T-helper 1 cell treated with Interleukin-12 subunit alpha and Interleukin-12 subunit beta and Interleukin-4 antibody, amounts not matched to agents 30 μg/mL and 1 μg/mL, for 36 hours (primary cell): ENCODE data around the gene UBTF.

ENCODE experiments used
- H3K27ac Mint-ChIP-seq: one replicate; pipeline ENCODE4 v1.8.0; 2021; ENCODE audit warnings: mild to moderate bottlenecking, mixed read lengths
- H3K27me3 Mint-ChIP-seq: one replicate; pipeline ENCODE4 v1.8.0; 2021; ENCODE audit warnings: low read depth, mixed read lengths
- H3K36me3 Mint-ChIP-seq: one replicate; pipeline ENCODE4 v1.8.0; 2021; ENCODE audit warnings: low read depth, mixed read lengths
- H3K4me1 Mint-ChIP-seq: one replicate; pipeline ENCODE4 v1.8.0; 2021; ENCODE audit warnings: low read depth, mixed read lengths
- H3K4me3 Mint-ChIP-seq: one replicate; pipeline ENCODE4 v1.8.0; 2021; ENCODE audit warnings: mild to moderate bottlenecking, moderate library complexity, mixed read lengths
- H3K9me3 Mint-ChIP-seq: one replicate; pipeline ENCODE4 v1.8.0; 2021; ENCODE audit warnings: mixed read lengths

Gene UBTF

GRCh38 chr17:44223541-44224071 lies 4.1 kb upstream of the UBTF start:
- Mint-ChIP-seq H3K4me3 (no peak overlapping the region), H3K9me3 (no peaks in the 10 kb centered on the region), H3K27me3 (peaks cover 6% of the 10 kb centered on the region), H3K36me3 (peaks cover 3% of the 10 kb centered on the region), H3K4me1 (peaks cover 8% of the 10 kb centered on the region), H3K27ac (no peak overlapping the region)

- Mint-ChIP-seq H3K27ac (peak overlapping the region; percentile 91), H3K27me3 (peaks cover 6% of the 10 kb centered on the region), H3K4me1 (peaks cover 12% of the 10 kb centered on the region), H3K36me3 (peaks cover 7% of the 10 kb centered on the region), H3K9me3 (no peaks in the 10 kb centered on the region), H3K4me3 (peak overlapping the region; percentile 91)
Observed at GRCh38 chr17:44222112-44222869, 2.8 kb upstream of the UBTF start.

- H3K9me3 Mint-ChIP-seq: no peaks in the 10 kb centered on the region
- peaks cover 6% of the 10 kb centered on the region for H3K27me3 Mint-ChIP-seq
- H3K27ac Mint-ChIP-seq: peak overlapping the region; percentile 91
- H3K36me3 Mint-ChIP-seq: peaks cover 11% of the 10 kb centered on the region
- peaks cover 16% of the 10 kb centered on the region for H3K4me1 Mint-ChIP-seq
- H3K4me3 Mint-ChIP-seq: peak overlapping the region; percentile 91
Observed at GRCh38 chr17:44221862-44222111, 2.3 kb upstream of the UBTF start.

GRCh38 chr17:44221084-44221861 lies 1.8 kb upstream of the UBTF start:
- H3K27me3 Mint-ChIP-seq: peaks cover 6% of the 10 kb centered on the region
- H3K9me3 Mint-ChIP-seq: no peaks in the 10 kb centered on the region
- H3K4me3 Mint-ChIP-seq: peak overlapping the region; percentile 91
- peak overlapping the region; percentile 91 for H3K27ac Mint-ChIP-seq
- H3K36me3 Mint-ChIP-seq: peaks cover 16% of the 10 kb centered on the region
- peaks cover 20% of the 10 kb centered on the region for H3K4me1 Mint-ChIP-seq

- Mint-ChIP-seq H3K36me3 (peaks cover 25% of the 10 kb centered on the region), H3K9me3 (no peaks in the 10 kb centered on the region), H3K4me1 (peaks cover 28% of the 10 kb centered on the region), H3K27me3 (peaks cover 6% of the 10 kb centered on the region), H3K4me3 (peak overlapping the region; percentile 91), H3K27ac (peak overlapping the region; percentile 91)
Observed at GRCh38 chr17:44220213-44221083, 973 bp upstream of the UBTF start.

- H3K4me3 Mint-ChIP-seq: no peak overlapping the region
- peaks cover 37% of the 10 kb centered on the region for H3K36me3 Mint-ChIP-seq
- no peak overlapping the region for H3K27ac Mint-ChIP-seq
- H3K4me1 Mint-ChIP-seq: peaks cover 35% of the 10 kb centered on the region
- no peaks in the 10 kb centered on the region for H3K9me3 Mint-ChIP-seq
- H3K27me3 Mint-ChIP-seq: peaks cover 6% of the 10 kb centered on the region
Observed at GRCh38 chr17:44219108-44219615, 313 bp downstream of the UBTF start.

- Mint-ChIP-seq H3K27me3 (peaks cover 3% of the 10 kb centered on the region), H3K4me1 (peaks cover 42% of the 10 kb centered on the region), H3K4me3 (peak overlapping the region; percentile 90), H3K9me3 (no peaks in the 10 kb centered on the region), H3K27ac (peak overlapping the region; percentile 83), H3K36me3 (peaks cover 43% of the 10 kb centered on the region)
Observed at GRCh38 chr17:44218344-44219107, 949 bp downstream of the UBTF start.

- peaks cover 45% of the 10 kb centered on the region for H3K4me1 Mint-ChIP-seq
- peak overlapping the region; percentile 83 for H3K27ac Mint-ChIP-seq
- no peaks in the 10 kb centered on the region for H3K27me3 Mint-ChIP-seq
- H3K4me3 Mint-ChIP-seq: peak overlapping the region; percentile 90
- H3K36me3 Mint-ChIP-seq: peaks cover 50% of the 10 kb centered on the region
- no peaks in the 10 kb centered on the region for H3K9me3 Mint-ChIP-seq
Observed at GRCh38 chr17:44217738-44218343, 1.6 kb downstream of the UBTF start.

- Mint-ChIP-seq H3K36me3 (peaks cover 53% of the 10 kb centered on the region), H3K4me3 (peak overlapping the region; percentile 90), H3K4me1 (peaks cover 39% of the 10 kb centered on the region), H3K9me3 (no peaks in the 10 kb centered on the region), H3K27ac (peak overlapping the region; percentile 85), H3K27me3 (no peaks in the 10 kb centered on the region)
Observed at GRCh38 chr17:44216694-44217093, 2.8 kb downstream of the UBTF start.

GRCh38 chr17:44216173-44216572 lies 3.3 kb downstream of the UBTF start:
- H3K27ac Mint-ChIP-seq: peak overlapping the region; percentile 76
- H3K4me3 Mint-ChIP-seq: peak overlapping the region; percentile 90
- H3K4me1 Mint-ChIP-seq: peaks cover 39% of the 10 kb centered on the region

GRCh38 chr17:44214896-44215295 lies 4.6 kb downstream of the UBTF start:
- H3K27me3 Mint-ChIP-seq: no peaks in the 10 kb centered on the region
- H3K27ac Mint-ChIP-seq: peak overlapping the region; percentile 26
- H3K9me3 Mint-ChIP-seq: no peaks in the 10 kb centered on the region
- H3K36me3 Mint-ChIP-seq: peaks cover 61% of the 10 kb centered on the region
- peak overlapping the region; percentile 25 for H3K4me3 Mint-ChIP-seq
- H3K4me1 Mint-ChIP-seq: peaks cover 43% of the 10 kb centered on the region

More at GRCh38 chr17:44216173-44216572, 3.3 kb downstream of the UBTF start:
- Mint-ChIP-seq H3K27me3 (no peaks in the 10 kb centered on the region), H3K9me3 (no peaks in the 10 kb centered on the region), H3K36me3 (peaks cover 58% of the 10 kb centered on the region)

- H3K27ac Mint-ChIP-seq: peak overlapping the region; percentile 47
- peaks cover 47% of the 10 kb centered on the region for H3K4me1 Mint-ChIP-seq
Observed at GRCh38 chr17:44214230-44214494, 5.3 kb downstream of the UBTF start.

GRCh38 chr17:44213403-44214229 lies 5.9 kb downstream of the UBTF start:
- Mint-ChIP-seq H3K4me1 (peaks cover 48% of the 10 kb centered on the region), H3K27ac (peak overlapping the region; percentile 47), H3K9me3 (no peaks in the 10 kb centered on the region), H3K36me3 (peaks cover 71% of the 10 kb centered on the region), H3K4me3 (no peak overlapping the region), H3K27me3 (no peaks in the 10 kb centered on the region)

More at GRCh38 chr17:44214230-44214494, 5.3 kb downstream of the UBTF start:
- H3K27me3 Mint-ChIP-seq: no peaks in the 10 kb centered on the region
- H3K4me3 Mint-ChIP-seq: no peak overlapping the region
- peaks cover 67% of the 10 kb centered on the region for H3K36me3 Mint-ChIP-seq
- no peaks in the 10 kb centered on the region for H3K9me3 Mint-ChIP-seq
